Ishikawa (cell line): Measurements from ENCODE around the gene STRBP.

ENCODE experiments used
- CEBPB ChIP-seq: IDR thresholded peaks from 2 replicates; pipeline ENCODE4 v1.6.1; 2012
- CREB1 ChIP-seq: IDR thresholded peaks from 2 replicates; pipeline ENCODE4 v1.6.1; 2012; ENCODE audit warnings: low read depth
- EGR1 ChIP-seq: IDR thresholded peaks from 2 replicates; pipeline ENCODE4 v1.6.1; 2012
- EP300 ChIP-seq: IDR thresholded peaks from 2 replicates; pipeline ENCODE4 v1.6.1; 2012; ENCODE audit warnings: borderline replicate concordance
- FOXM1 ChIP-seq: IDR thresholded peaks from 2 replicates; pipeline ENCODE4 v1.6.1; 2012; ENCODE audit warnings: low read depth, borderline replicate concordance
- MAX ChIP-seq: IDR thresholded peaks from 2 replicates; pipeline ENCODE4 v1.6.1; 2012
- NFIC ChIP-seq: IDR thresholded peaks from 2 replicates; pipeline ENCODE4 v1.6.1; 2012
- RAD21 ChIP-seq: IDR thresholded peaks from 2 replicates; pipeline ENCODE4 v1.6.1; 2012; ENCODE audit warnings: low read depth
- REST ChIP-seq: IDR thresholded peaks from 2 replicates; pipeline ENCODE4 v1.6.1; 2012; ENCODE audit warnings: low read depth, mild to moderate bottlenecking
- TAF1 ChIP-seq: IDR thresholded peaks from 2 replicates; pipeline ENCODE4 v1.6.1; 2012; ENCODE audit warnings: low read depth, mild to moderate bottlenecking
- TCF12 ChIP-seq: IDR thresholded peaks from 2 replicates; pipeline ENCODE4 v1.6.1; 2012; ENCODE audit warnings: low read depth
- TEAD4 ChIP-seq: IDR thresholded peaks from 2 replicates; pipeline ENCODE4 v1.6.1; 2012
- USF1 ChIP-seq: IDR thresholded peaks from 2 replicates; pipeline ENCODE4 v1.6.1; 2012
- YY1 ChIP-seq: IDR thresholded peaks from 2 replicates; pipeline ENCODE4 v1.6.1; 2012; ENCODE audit warnings: low read depth
- ZBTB7A ChIP-seq: IDR thresholded peaks from 2 replicates; pipeline ENCODE4 v1.6.1; 2012; ENCODE audit warnings: low read depth

Gene STRBP

GRCh38 chr9:123149067-123149466 lies 119.3 kb downstream of the STRBP start:
- no peak for TF ChIP-seq EGR1
- TF ChIP-seq EP300: no peak
- no peak for TF ChIP-seq USF1

GRCh38 chr9:123138163-123138562 lies 130.2 kb downstream of the STRBP start:
- no peak for TF ChIP-seq YY1
- no peak for TF ChIP-seq TEAD4
- no peak for TF ChIP-seq TCF12
- TF ChIP-seq EP300: no peak
- no peak for TF ChIP-seq USF1
- TF ChIP-seq TAF1: no peak
- TF ChIP-seq EGR1: no peak
- no peak for TF ChIP-seq REST
- TF ChIP-seq FOXM1: no peak
- TF ChIP-seq NFIC: no peak
- TF ChIP-seq MAX: no peak
- no peak for TF ChIP-seq CEBPB
- TF ChIP-seq ZBTB7A: no peak
- TF ChIP-seq CREB1: no peak
- no peak for TF ChIP-seq RAD21

GRCh38 chr9:123135430-123135829 lies 133.0 kb downstream of the STRBP start:
- no peak for TF ChIP-seq RAD21
- no peak for TF ChIP-seq TCF12
- no peak for TF ChIP-seq TEAD4
- TF ChIP-seq NFIC: no peak
- no peak for TF ChIP-seq CEBPB
- TF ChIP-seq MAX: no peak
- no peak for TF ChIP-seq CREB1
- TF ChIP-seq USF1: no peak
- TF ChIP-seq EP300: no peak
- TF ChIP-seq ZBTB7A: no peak
- no peak for TF ChIP-seq FOXM1
- no peak for TF ChIP-seq REST
- no peak for TF ChIP-seq EGR1

- TF ChIP-seq EGR1 (no peak), YY1 (no peak), NFIC (no peak), MAX (no peak), TEAD4 (no peak)
These were observed 135.7 kb downstream of the STRBP start for GRCh38 chr9:123132696-123133095.

GRCh38 chr9:123131993-123132392 lies 136.4 kb downstream of the STRBP start:
- no peak for TF ChIP-seq TEAD4
- no peak for TF ChIP-seq EGR1
- no peak for TF ChIP-seq FOXM1
- no peak for TF ChIP-seq NFIC
- no peak for TF ChIP-seq RAD21
- TF ChIP-seq EP300: no peak
- TF ChIP-seq TAF1: no peak
- TF ChIP-seq CREB1: no peak
- no peak for TF ChIP-seq REST
- no peak for TF ChIP-seq CEBPB
